Stimulated activated CD8-positive, alpha-beta memory T cell treated with anti-CD3 and anti-CD28 coated beads, Interleukin-2, amount 100 ng/mL, for 48 hours (primary cell): ENCODE results near the gene FRYL.
"Not testable (repeated sequence)": the region's sequence is repeated elsewhere in the genome, so short reads cannot be mapped to it uniquely, and the experiment has no call there.

ENCODE experiments used
- DNase-seq, 2 donors: peaks; one replicate each; pipeline ENCODE4 v3.0.0-alpha.2; 2020; ENCODE audit warnings: low read depth in 2 of 2

Gene FRYL

GRCh38 chr4:48779998-48780864 lies at the start of gene FRYL:
FRYL (minus strand) TSS chr4:48780279; CDS start chr4:48634410, 145,869 bp downstream.
- DNase-seq = peak; percentile 94 to 96

- DNase-seq = no peak
Observed at GRCh38 chr4:48827622-48828021, 47.5 kb upstream of the FRYL start.

- not testable (repeated sequence) for DNase-seq
Observed at GRCh38 chr4:48821431-48821830, 41.4 kb upstream of the FRYL start.

- no peak for DNase-seq
Observed at GRCh38 chr4:48816971-48817370, 36.9 kb upstream of the FRYL start.

GRCh38 chr4:48816297-48816696 lies 36.2 kb upstream of the FRYL start:
- not testable (repeated sequence) for DNase-seq

GRCh38 chr4:48815483-48815882 lies 35.4 kb upstream of the FRYL start:
- no peak for DNase-seq

- DNase-seq = no peak
Observed at GRCh38 chr4:48813964-48814363, 33.9 kb upstream of the FRYL start.

- no peak for DNase-seq
Observed at GRCh38 chr4:48812866-48813265, 32.8 kb upstream of the FRYL start.

GRCh38 chr4:48804584-48805301 lies 24.7 kb upstream of the FRYL start:
- no peak for DNase-seq

- no peak for DNase-seq
Observed at GRCh38 chr4:48801016-48801715, 21.1 kb upstream of the FRYL start.

- not testable (repeated sequence) for DNase-seq
Observed at GRCh38 chr4:48800155-48800554, 20.1 kb upstream of the FRYL start.

- no peak for DNase-seq
Observed at GRCh38 chr4:48799157-48799556, 19.1 kb upstream of the FRYL start.

- DNase-seq = no peak
Observed at GRCh38 chr4:48798117-48798516, 18.0 kb upstream of the FRYL start.

GRCh38 chr4:48796927-48797679 lies 17.0 kb upstream of the FRYL start:
- no peak for DNase-seq

- DNase-seq = no peak
Observed at GRCh38 chr4:48796191-48796926, 16.3 kb upstream of the FRYL start.

GRCh38 chr4:48795108-48795507 lies 15.0 kb upstream of the FRYL start:
- DNase-seq = no peak

GRCh38 chr4:48792348-48793006 lies 12.4 kb upstream of the FRYL start:
- no peak for DNase-seq

- no peak for DNase-seq
Observed at GRCh38 chr4:48791313-48791712, 11.2 kb upstream of the FRYL start.

- DNase-seq = no peak
Observed at GRCh38 chr4:48790561-48790960, 10.5 kb upstream of the FRYL start.

GRCh38 chr4:48787056-48787455 lies 7.0 kb upstream of the FRYL start:
- no peak for DNase-seq
